ENCODE measurements around the gene SPAG6. TPM values are rescaled to one million over a fixed set of nuclear protein-coding genes. Genes with fewer than 3 reads are reported as not detected.

Gene SPAG6
- polyA plus RNA-seq, 2 donors: not detected

DNA sequence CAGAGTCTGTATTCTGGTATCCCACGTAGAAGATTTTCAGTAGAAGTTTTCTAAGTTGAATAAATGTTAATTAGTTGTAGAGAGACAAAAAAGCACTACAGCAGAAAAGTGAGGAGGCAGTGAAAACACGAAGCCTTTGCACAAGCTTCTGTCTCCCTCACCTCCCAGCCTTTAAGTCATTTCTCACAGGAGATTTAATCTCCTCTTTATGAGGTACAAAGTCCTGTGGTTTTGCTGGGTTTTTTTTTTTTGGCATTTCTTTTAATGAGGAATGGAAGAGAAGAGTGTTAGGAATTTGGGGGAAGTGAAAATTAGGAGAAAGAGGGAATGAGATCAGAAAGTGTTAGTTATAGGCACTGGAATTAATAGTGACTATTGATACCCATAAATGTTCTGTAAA is 21.5 kb downstream of the SPAG6 start:
- H3K36me3 ChIP-seq (ENCODE audit: control insufficient read depth in 2 of 2, insufficient read depth in 2 of 2, low read length in 1 of 2): no peaks in the 10 kb centered on the region
- no peaks in the 10 kb centered on the region for H3K27me3 ChIP-seq (ENCODE audit: control insufficient read depth in 1 of 2, insufficient read depth in 2 of 2, low read length in 2 of 2)
- 51 to 65% methylated on average over 2 of the region's 2 CpGs for WGBS, 2 donors
- H3K4me1 ChIP-seq (ENCODE audit: control insufficient read depth in 2 of 2, insufficient read depth in 2 of 2, low read length in 1 of 2): no peaks in the 10 kb centered on the region
- no peak overlapping the region for H3K4me3 ChIP-seq (ENCODE audit: low read depth in 1 of 2, low read length in 2 of 2)
- no peak overlapping the region for H3K27ac ChIP-seq (ENCODE audit: low read depth in 2 of 2, low read length in 1 of 2)
- H3K9me3 ChIP-seq (ENCODE audit: control insufficient read depth in 2 of 2, insufficient read depth in 1 of 2, low read depth in 1 of 2, low read length in 1 of 2): no peaks in the 10 kb centered on the region

DNA sequence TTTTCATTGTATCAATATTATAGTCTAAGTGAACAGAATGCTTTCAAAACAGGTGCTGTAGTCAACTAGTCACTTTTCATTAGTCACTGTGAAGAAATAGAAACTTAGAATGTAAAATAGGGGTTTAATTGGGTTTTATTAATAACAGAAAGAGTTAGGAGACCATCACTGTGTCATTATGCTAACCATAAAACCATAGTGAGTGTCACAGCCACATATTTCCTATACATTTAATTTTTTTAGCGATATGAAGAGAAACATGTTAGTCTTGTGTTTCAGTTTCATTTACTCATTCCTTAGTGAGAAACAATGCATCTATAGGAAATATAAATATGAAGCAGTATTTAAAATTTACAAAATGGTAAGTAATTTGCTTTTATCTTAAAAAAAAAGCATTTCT is 22.2 kb downstream of the SPAG6 start:
- Histone ChIP-seq H3K27me3 (ENCODE audit: control insufficient read depth in 1 of 2, insufficient read depth in 2 of 2, low read length in 2 of 2) (no peaks in the 10 kb centered on the region), H3K4me1 (ENCODE audit: control insufficient read depth in 2 of 2, insufficient read depth in 2 of 2, low read length in 1 of 2) (no peaks in the 10 kb centered on the region), H3K9me3 (ENCODE audit: control insufficient read depth in 2 of 2, insufficient read depth in 1 of 2, low read depth in 1 of 2, low read length in 1 of 2) (no peaks in the 10 kb centered on the region), H3K4me3 (ENCODE audit: low read depth in 1 of 2, low read length in 2 of 2) (no peak overlapping the region), H3K27ac (ENCODE audit: low read depth in 2 of 2, low read length in 1 of 2) (no peak overlapping the region), H3K36me3 (ENCODE audit: control insufficient read depth in 2 of 2, insufficient read depth in 2 of 2, low read length in 1 of 2) (no peaks in the 10 kb centered on the region)
- WGBS, 2 donors: 81 to 85% methylated on average over 1 of the region's 1 CpG

DNA sequence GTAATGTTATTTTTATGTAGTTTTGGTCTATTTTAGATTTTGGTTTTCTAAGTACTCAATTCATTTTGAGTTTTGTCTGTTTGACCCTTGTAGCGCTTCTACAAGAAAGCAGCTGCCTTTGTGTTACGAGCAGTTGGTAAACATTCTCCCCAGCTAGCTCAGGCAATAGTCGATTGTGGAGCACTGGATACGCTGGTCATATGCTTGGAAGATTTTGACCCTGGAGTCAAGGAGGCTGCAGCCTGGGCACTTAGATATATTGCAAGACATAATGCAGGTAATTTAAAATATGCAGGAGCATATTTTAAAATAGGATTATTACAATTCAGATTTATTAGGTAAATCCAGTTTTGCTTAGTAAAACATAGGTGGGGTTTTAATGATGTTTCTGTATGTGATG is 23.1 kb downstream of the SPAG6 start:
- H3K9me3 ChIP-seq (ENCODE audit: control insufficient read depth in 2 of 2, insufficient read depth in 1 of 2, low read depth in 1 of 2, low read length in 1 of 2): no peaks in the 10 kb centered on the region
- H3K4me3 ChIP-seq (ENCODE audit: low read depth in 1 of 2, low read length in 2 of 2): no peak overlapping the region
- H3K27ac ChIP-seq (ENCODE audit: low read depth in 2 of 2, low read length in 1 of 2): no peak overlapping the region
- H3K27me3 ChIP-seq (ENCODE audit: control insufficient read depth in 1 of 2, insufficient read depth in 2 of 2, low read length in 2 of 2): peaks cover 0 to 2% of the 10 kb centered on the region in 2 donors
- no peaks in the 10 kb centered on the region for H3K4me1 ChIP-seq (ENCODE audit: control insufficient read depth in 2 of 2, insufficient read depth in 2 of 2, low read length in 1 of 2)
- 85 to 90% methylated on average over 4 of the region's 4 CpGs for WGBS, 2 donors
- H3K36me3 ChIP-seq (ENCODE audit: control insufficient read depth in 2 of 2, insufficient read depth in 2 of 2, low read length in 1 of 2): no peaks in the 10 kb centered on the region

DNA sequence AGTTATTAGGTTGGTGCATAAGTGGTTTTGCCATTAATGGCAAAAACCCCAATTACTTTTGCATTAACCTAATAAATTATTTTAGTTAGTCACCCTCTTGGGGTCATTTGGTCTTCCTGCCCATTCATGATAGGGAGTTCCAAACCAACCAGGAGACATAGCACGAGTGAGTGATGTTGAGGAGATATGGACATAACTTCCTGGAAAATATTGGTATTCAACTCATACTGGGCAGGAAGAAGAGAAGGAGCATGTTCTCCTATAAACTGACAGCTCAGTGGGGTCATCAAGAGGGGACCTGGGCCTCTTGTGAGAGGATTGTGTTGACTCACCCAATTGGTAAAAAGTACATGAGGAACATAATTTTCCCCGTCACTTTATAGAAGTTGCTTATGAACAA is 23.7 kb downstream of the SPAG6 start:
- Histone ChIP-seq H3K9me3 (ENCODE audit: control insufficient read depth in 2 of 2, insufficient read depth in 1 of 2, low read depth in 1 of 2, low read length in 1 of 2) (no peaks in the 10 kb centered on the region), H3K36me3 (ENCODE audit: control insufficient read depth in 2 of 2, insufficient read depth in 2 of 2, low read length in 1 of 2) (no peaks in the 10 kb centered on the region), H3K4me3 (ENCODE audit: low read depth in 1 of 2, low read length in 2 of 2) (no peak overlapping the region), H3K4me1 (ENCODE audit: control insufficient read depth in 2 of 2, insufficient read depth in 2 of 2, low read length in 1 of 2) (no peaks in the 10 kb centered on the region), H3K27ac (ENCODE audit: low read depth in 2 of 2, low read length in 1 of 2) (no peak overlapping the region), H3K27me3 (ENCODE audit: control insufficient read depth in 1 of 2, insufficient read depth in 2 of 2, low read length in 2 of 2) (peaks cover 0 to 2% of the 10 kb centered on the region in 2 donors)
- WGBS, 2 donors: 44 to 73% methylated on average over 2 of the region's 2 CpGs

DNA sequence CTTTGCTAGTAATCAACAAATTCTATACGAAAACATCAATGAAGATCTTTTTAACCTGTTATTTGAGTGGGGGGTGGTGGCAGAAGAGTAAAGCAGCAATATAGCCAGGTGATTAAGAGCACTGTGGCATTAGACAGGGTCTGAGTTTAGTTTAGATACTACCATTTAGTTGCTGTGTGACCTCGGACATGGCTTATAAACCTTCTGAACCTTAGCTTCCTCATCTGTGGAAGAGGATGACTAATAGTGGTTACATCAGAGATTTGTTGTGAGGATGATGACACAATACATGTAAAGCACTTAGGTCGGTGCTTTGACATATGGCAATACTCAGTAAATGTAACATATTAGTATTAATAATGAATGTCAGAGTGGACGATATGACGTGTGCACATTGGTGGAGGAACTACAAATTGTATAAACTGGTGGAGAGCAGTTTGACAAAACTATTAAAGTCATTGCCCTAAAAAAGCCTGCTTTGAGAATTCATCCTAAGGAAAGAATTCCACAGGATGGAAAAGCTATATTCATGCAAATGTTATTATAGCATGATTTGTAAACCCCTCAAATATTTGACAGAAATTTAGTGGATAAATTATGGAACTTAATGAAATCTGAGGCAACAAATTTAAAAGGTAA is 24.3 kb downstream of the SPAG6 start:
- no peaks in the 10 kb centered on the region for H3K9me3 ChIP-seq (ENCODE audit: control insufficient read depth in 2 of 2, insufficient read depth in 1 of 2, low read depth in 1 of 2, low read length in 1 of 2)
- H3K36me3 ChIP-seq (ENCODE audit: control insufficient read depth in 2 of 2, insufficient read depth in 2 of 2, low read length in 1 of 2): no peaks in the 10 kb centered on the region
- peaks cover 0 to 2% of the 10 kb centered on the region in 2 donors for H3K27me3 ChIP-seq (ENCODE audit: control insufficient read depth in 1 of 2, insufficient read depth in 2 of 2, low read length in 2 of 2)
- WGBS, 2 donors: 77 to 79% methylated on average over 5 of the region's 5 CpGs
- H3K4me3 ChIP-seq (ENCODE audit: low read depth in 1 of 2, low read length in 2 of 2): no peak overlapping the region
- H3K4me1 ChIP-seq (ENCODE audit: control insufficient read depth in 2 of 2, insufficient read depth in 2 of 2, low read length in 1 of 2): no peaks in the 10 kb centered on the region
- H3K27ac ChIP-seq (ENCODE audit: low read depth in 2 of 2, low read length in 1 of 2): no peak overlapping the region

DNA sequence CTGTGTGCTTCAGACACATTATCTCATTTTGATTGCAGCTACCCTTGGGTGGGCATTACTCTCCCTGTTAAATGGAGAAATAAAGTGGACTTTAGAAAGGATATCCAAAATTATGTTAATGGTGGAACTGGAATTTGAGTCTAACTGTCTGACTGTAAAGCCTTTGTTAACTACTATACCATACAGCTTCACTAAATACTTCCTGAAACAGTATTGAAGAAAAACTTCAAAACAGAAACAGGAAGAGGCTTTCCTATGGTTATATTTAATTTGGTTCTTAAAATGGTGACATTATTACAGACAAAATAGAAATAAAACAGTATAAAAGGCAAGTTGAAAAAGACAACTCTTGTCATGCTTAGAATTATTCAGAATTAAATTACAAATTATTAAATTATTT is 25.0 kb downstream of the SPAG6 start:
- H3K36me3 ChIP-seq (ENCODE audit: control insufficient read depth in 2 of 2, insufficient read depth in 2 of 2, low read length in 1 of 2): no peaks in the 10 kb centered on the region
- H3K4me3 ChIP-seq (ENCODE audit: low read depth in 1 of 2, low read length in 2 of 2): no peak overlapping the region
- H3K4me1 ChIP-seq (ENCODE audit: control insufficient read depth in 2 of 2, insufficient read depth in 2 of 2, low read length in 1 of 2): no peaks in the 10 kb centered on the region
- H3K9me3 ChIP-seq (ENCODE audit: control insufficient read depth in 2 of 2, insufficient read depth in 1 of 2, low read depth in 1 of 2, low read length in 1 of 2): no peaks in the 10 kb centered on the region
- H3K27ac ChIP-seq (ENCODE audit: low read depth in 2 of 2, low read length in 1 of 2): no peak overlapping the region
- H3K27me3 ChIP-seq (ENCODE audit: control insufficient read depth in 1 of 2, insufficient read depth in 2 of 2, low read length in 2 of 2): peaks cover 0 to 2% of the 10 kb centered on the region in 2 donors

DNA sequence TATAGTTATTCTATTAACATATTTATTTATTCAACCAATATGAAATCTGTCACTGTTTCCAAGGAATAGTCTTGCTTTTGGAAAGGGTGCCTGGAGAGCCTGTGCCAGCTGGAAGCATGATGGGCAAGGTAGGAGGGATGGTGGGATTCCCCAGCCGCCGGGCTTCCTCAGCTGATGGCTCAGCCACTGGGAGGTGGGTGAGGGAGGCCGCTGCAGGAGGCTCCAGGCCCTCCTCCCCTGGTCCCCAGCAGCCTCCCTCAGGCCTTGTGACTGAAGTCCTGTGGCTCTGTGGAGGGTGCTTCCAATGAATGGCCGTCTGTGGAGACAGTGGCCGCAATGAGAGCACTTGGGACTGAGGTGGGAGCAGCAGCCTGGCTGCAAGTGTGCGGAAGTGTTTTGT is 27.0 kb downstream of the SPAG6 start:
- no peaks in the 10 kb centered on the region for H3K9me3 ChIP-seq (ENCODE audit: control insufficient read depth in 2 of 2, insufficient read depth in 1 of 2, low read depth in 1 of 2, low read length in 1 of 2)
- 93 to 96% methylated on average over 6 of the region's 6 CpGs for WGBS, 2 donors
- no peak overlapping the region for H3K4me3 ChIP-seq (ENCODE audit: low read depth in 1 of 2, low read length in 2 of 2)
- H3K27ac ChIP-seq (ENCODE audit: low read depth in 2 of 2, low read length in 1 of 2): no peak overlapping the region
- H3K27me3 ChIP-seq (ENCODE audit: control insufficient read depth in 1 of 2, insufficient read depth in 2 of 2, low read length in 2 of 2): peaks cover 0 to 2% of the 10 kb centered on the region in 2 donors
- no peaks in the 10 kb centered on the region for H3K4me1 ChIP-seq (ENCODE audit: control insufficient read depth in 2 of 2, insufficient read depth in 2 of 2, low read length in 1 of 2)
- H3K36me3 ChIP-seq (ENCODE audit: control insufficient read depth in 2 of 2, insufficient read depth in 2 of 2, low read length in 1 of 2): no peaks in the 10 kb centered on the region

DNA sequence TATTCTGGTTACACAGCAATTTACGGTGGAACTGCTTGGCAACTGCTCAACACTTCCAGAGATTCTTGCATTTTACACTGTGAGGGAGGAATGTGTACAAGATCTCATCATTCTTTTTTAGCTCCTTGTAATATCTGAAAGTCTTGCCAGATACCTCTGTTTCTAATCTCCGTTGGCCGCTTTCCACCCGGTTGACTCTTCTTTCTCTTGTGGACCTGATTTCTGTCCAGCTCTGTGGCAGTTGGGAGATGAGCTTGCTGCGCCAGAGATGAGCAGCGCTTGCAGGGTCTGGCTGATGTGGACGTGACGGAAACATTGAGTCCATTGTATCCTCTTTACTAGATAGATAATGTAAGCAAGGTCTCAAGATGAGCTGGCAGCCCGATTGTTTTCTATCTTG is 27.6 kb downstream of the SPAG6 start:
- Histone ChIP-seq H3K27ac (ENCODE audit: low read depth in 2 of 2, low read length in 1 of 2) (no peak overlapping the region), H3K4me1 (ENCODE audit: control insufficient read depth in 2 of 2, insufficient read depth in 2 of 2, low read length in 1 of 2) (no peaks in the 10 kb centered on the region), H3K27me3 (ENCODE audit: control insufficient read depth in 1 of 2, insufficient read depth in 2 of 2, low read length in 2 of 2) (peaks cover 0 to 2% of the 10 kb centered on the region in 2 donors), H3K9me3 (ENCODE audit: control insufficient read depth in 2 of 2, insufficient read depth in 1 of 2, low read depth in 1 of 2, low read length in 1 of 2) (no peaks in the 10 kb centered on the region), H3K36me3 (ENCODE audit: control insufficient read depth in 2 of 2, insufficient read depth in 2 of 2, low read length in 1 of 2) (no peaks in the 10 kb centered on the region), H3K4me3 (ENCODE audit: low read depth in 1 of 2, low read length in 2 of 2) (no peak overlapping the region)
- 74 to 77% methylated on average over 9 of the region's 9 CpGs for WGBS, 2 donors

DNA sequence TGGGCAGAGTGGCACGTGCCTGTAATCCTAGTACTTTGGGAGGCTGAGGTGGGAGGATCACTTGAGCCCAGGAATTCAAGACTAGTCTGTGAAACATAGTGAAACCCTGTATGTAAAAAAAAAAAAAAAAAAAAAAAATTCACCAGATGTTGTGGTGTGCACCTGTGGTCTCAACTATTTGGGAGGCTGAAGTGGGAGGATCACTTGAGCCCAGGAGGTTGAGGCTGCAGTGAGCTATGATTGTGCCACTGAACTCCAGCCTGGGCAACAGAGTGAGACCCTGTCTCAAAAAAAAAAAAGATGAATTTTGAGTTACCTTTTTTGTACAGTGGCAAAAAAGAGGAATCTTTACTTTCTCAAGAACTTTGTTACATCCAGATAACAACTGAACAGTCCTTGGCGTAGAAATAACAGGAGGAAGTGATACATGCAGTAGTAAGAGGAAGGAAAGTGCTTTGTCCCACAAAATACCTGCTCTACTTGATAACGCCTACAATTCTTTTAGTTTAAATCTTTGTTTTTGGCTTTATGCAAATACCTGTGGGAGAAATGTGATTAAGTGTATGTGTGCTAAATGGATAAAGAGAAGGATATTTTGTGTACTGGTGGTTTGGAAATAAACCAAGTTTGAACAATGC is 29.3 kb downstream of the SPAG6 start:
- WGBS, 2 donors: 72 to 76% methylated on average over 3 of the region's 3 CpGs
- no peak overlapping the region for H3K4me3 ChIP-seq (ENCODE audit: low read depth in 1 of 2, low read length in 2 of 2)
- no peaks in the 10 kb centered on the region for H3K9me3 ChIP-seq (ENCODE audit: control insufficient read depth in 2 of 2, insufficient read depth in 1 of 2, low read depth in 1 of 2, low read length in 1 of 2)
- no peak overlapping the region for H3K27ac ChIP-seq (ENCODE audit: low read depth in 2 of 2, low read length in 1 of 2)
- no peaks in the 10 kb centered on the region for H3K36me3 ChIP-seq (ENCODE audit: control insufficient read depth in 2 of 2, insufficient read depth in 2 of 2, low read length in 1 of 2)
- peaks cover 0 to 2% of the 10 kb centered on the region in 2 donors for H3K27me3 ChIP-seq (ENCODE audit: control insufficient read depth in 1 of 2, insufficient read depth in 2 of 2, low read length in 2 of 2)
- no peaks in the 10 kb centered on the region for H3K4me1 ChIP-seq (ENCODE audit: control insufficient read depth in 2 of 2, insufficient read depth in 2 of 2, low read length in 1 of 2)

DNA sequence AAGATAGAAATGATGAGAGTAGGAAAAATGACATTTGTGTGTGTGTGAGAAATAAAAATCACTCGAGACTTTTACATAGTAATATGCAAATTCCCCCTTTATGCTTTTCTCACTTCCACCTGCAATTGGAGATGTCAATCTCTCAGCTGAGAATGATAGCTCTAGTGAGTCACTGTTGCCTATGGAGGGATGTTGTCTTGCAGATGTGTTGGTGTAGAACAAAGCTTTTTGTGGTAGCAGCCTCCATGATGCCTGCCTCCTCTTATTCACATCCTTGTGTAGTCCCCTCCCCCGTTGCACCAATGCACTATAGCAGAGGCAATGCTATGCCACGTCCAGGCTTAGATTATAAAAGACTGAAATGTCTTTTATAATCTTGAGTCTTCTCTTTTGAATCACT is 33.8 kb downstream of the SPAG6 start:
- H3K4me1 ChIP-seq (ENCODE audit: control insufficient read depth in 2 of 2, insufficient read depth in 2 of 2, low read length in 1 of 2): no peaks in the 10 kb centered on the region
- no peaks in the 10 kb centered on the region for H3K27me3 ChIP-seq (ENCODE audit: control insufficient read depth in 1 of 2, insufficient read depth in 2 of 2, low read length in 2 of 2)
- H3K4me3 ChIP-seq (ENCODE audit: low read depth in 1 of 2, low read length in 2 of 2): no peak overlapping the region
- no peak overlapping the region for H3K27ac ChIP-seq (ENCODE audit: low read depth in 2 of 2, low read length in 1 of 2)
- H3K9me3 ChIP-seq (ENCODE audit: control insufficient read depth in 2 of 2, insufficient read depth in 1 of 2, low read depth in 1 of 2, low read length in 1 of 2): no peaks in the 10 kb centered on the region
- 73 to 79% methylated on average over 3 of the region's 3 CpGs for WGBS, 2 donors
- H3K36me3 ChIP-seq (ENCODE audit: control insufficient read depth in 2 of 2, insufficient read depth in 2 of 2, low read length in 1 of 2): no peaks in the 10 kb centered on the region
